Measurements from ENCODE around the gene NUP42.

Gene NUP42

GRCh38 chr7:23242935-23243334, 61.1 kb downstream of the NUP42 start:
- H3K4me3 ChIP-seq (replicated peaks; ENCODE audit: insufficient read depth, low read length), result no peak overlapping the region
- no peaks in the 10 kb centered on the region for H3K27me3 ChIP-seq (ENCODE audit: insufficient read depth, poor library complexity, severe bottlenecking)
- no peak for DNase-seq (ENCODE audit: low read depth in 1 of 2, low spot score in 1 of 2)
- TF ChIP-seq SPI1 (IDR thresholded peaks at IDR 0.05; ENCODE audit: borderline replicate concordance, low read depth) (no peak), GABPA (IDR thresholded peaks at IDR 0.05; ENCODE audit: low read depth) (no peak), REST (IDR thresholded peaks at IDR 0.05; ENCODE audit: insufficient replicate concordance, low read depth) (no peak), POLR2AphosphoS5 (IDR thresholded peaks at IDR 0.05; ENCODE audit: low read depth) (no peak)
- H3K27ac ChIP-seq (replicated peaks), result no peak overlapping the region

- peak within 1 kb of the TSS; percentile 60 for H3K27ac ChIP-seq (replicated peaks)
- DNase-seq (ENCODE audit: low read depth in 1 of 2, low spot score in 1 of 2), result no peak
- no peaks in the 10 kb centered on the region for H3K27me3 ChIP-seq (ENCODE audit: insufficient read depth, poor library complexity, severe bottlenecking)
- TF ChIP-seq REST (IDR thresholded peaks at IDR 0.05; ENCODE audit: insufficient replicate concordance, low read depth), result no peak
- H3K4me3 ChIP-seq (replicated peaks; ENCODE audit: insufficient read depth, low read length), result peak within 1 kb of the TSS; percentile 51
Measured at GRCh38 chr7:23246555-23246954, 64.7 kb downstream of the NUP42 start, which contains the start of gene GPNMB. Gene GPNMB (plus strand): TSS chr7:23246775. CDS start chr7:23246858, 83 bp downstream.

- TF ChIP-seq REST (IDR thresholded peaks at IDR 0.05; ENCODE audit: insufficient replicate concordance, low read depth), result no peak
Measured at GRCh38 chr7:23247046-23247602, 65.3 kb downstream of the NUP42 start.

GRCh38 chr7:23247603-23248335, 65.9 kb downstream of the NUP42 start:
- H3K27me3 ChIP-seq (ENCODE audit: insufficient read depth, poor library complexity, severe bottlenecking), result no peaks in the 10 kb centered on the region
- peak overlapping the region; percentile 60 for H3K27ac ChIP-seq (replicated peaks)
- peak overlapping the region; percentile 51 for H3K4me3 ChIP-seq (replicated peaks; ENCODE audit: insufficient read depth, low read length)
- peak in 1 of 2 experiments; percentile 77 for DNase-seq (ENCODE audit: low read depth in 1 of 2, low spot score in 1 of 2)
- TF ChIP-seq SPI1 (IDR thresholded peaks at IDR 0.05; ENCODE audit: borderline replicate concordance, low read depth), result peak; percentile 99
- TF ChIP-seq CTCF (IDR thresholded peaks at IDR 0.05; ENCODE audit: insufficient read depth, low read length), result no peak
- peak; percentile 39; the same call in 1 of the 2 replicates for TF ChIP-seq POLR2AphosphoS5 (IDR thresholded peaks at IDR 0.05; ENCODE audit: low read depth)
- TF ChIP-seq REST (IDR thresholded peaks at IDR 0.05; ENCODE audit: insufficient replicate concordance, low read depth), result peak; percentile 39

More at GRCh38 chr7:23247046-23247602, 65.3 kb downstream of the NUP42 start:
- DNase-seq (ENCODE audit: low read depth in 1 of 2, low spot score in 1 of 2), result no peak
- no peaks in the 10 kb centered on the region for H3K27me3 ChIP-seq (ENCODE audit: insufficient read depth, poor library complexity, severe bottlenecking)
- peak overlapping the region; percentile 60; the same call in 1 of the 2 replicates for H3K27ac ChIP-seq (replicated peaks)
- H3K4me3 ChIP-seq (replicated peaks; ENCODE audit: insufficient read depth, low read length), result peak overlapping the region; percentile 51
